ENCODE measurements around the gene EML1. TPM values are rescaled to one million over a fixed set of nuclear protein-coding genes. Genes with fewer than 3 reads are reported as not detected.

EML1 gene
- total RNA-seq, 2 experiments from 2014 or later: 0.59 TPM; not detected in 1

DNA sequence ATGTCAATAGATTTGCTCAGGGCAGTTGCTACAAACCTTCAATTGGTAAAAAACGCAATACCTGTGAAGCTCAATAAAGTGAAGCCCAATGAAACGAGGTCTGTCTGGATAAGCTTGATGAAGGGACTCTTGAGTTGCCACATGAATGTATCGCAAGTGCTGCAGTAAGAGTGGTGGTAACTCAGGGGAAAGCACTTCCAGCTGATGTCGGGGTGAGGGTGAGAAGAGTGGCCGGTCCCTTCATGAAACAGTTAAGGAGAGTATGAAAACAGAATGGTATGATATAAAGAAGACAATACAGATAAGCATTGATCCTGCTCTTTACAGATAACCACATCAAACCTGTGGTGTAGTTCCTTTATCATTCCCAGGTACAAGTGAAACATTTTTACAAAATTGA is 188.6 kb downstream of the EML1 start:
- ATAC-seq (ENCODE audit: poor library complexity) (no peak), DNase-seq (no peak)
- H3K4me1 Mint-ChIP-seq (ENCODE audit: low read depth): peaks cover 23% of the 10 kb centered on the region
- H3K27me3 Mint-ChIP-seq: no peaks in the 10 kb centered on the region
- ChIA-PET POLR2A (interaction anchor here (1.2 to 4.2 kb wide), 4 partner anchors 88 to 211 kb away, joined by 3 to 26 read pairs (median 4); no protein-coding TSS in a partner anchor), CTCF (interaction anchor here (0.6 to 3.9 kb wide), 6 partner anchors 43 to 212 kb away, joined by 3 to 25 read pairs (median 5); no protein-coding TSS in a partner anchor)
- H3K36me3 Mint-ChIP-seq (ENCODE audit: low read depth): no peaks in the 10 kb centered on the region
- no peaks in the 10 kb centered on the region for H3K9me3 ChIP-seq (ENCODE audit: control insufficient read depth in 1 of 2, insufficient read depth in 1 of 2, low read length in 2 of 2)
- no peaks in the 10 kb centered on the region for H3K27me3 ChIP-seq (ENCODE audit: control insufficient read depth in 1 of 2, insufficient read depth in 2 of 2, low read length in 2 of 2)
- H3K36me3 ChIP-seq (ENCODE audit: insufficient read depth, low read length): no peaks in the 10 kb centered on the region
- H3K9me3 Mint-ChIP-seq: no peaks in the 10 kb centered on the region
- no peak overlapping the region for H3K27ac Mint-ChIP-seq
- no peak overlapping the region for H3K4me3 Mint-ChIP-seq
- TF ChIP-seq, protein P1, sequence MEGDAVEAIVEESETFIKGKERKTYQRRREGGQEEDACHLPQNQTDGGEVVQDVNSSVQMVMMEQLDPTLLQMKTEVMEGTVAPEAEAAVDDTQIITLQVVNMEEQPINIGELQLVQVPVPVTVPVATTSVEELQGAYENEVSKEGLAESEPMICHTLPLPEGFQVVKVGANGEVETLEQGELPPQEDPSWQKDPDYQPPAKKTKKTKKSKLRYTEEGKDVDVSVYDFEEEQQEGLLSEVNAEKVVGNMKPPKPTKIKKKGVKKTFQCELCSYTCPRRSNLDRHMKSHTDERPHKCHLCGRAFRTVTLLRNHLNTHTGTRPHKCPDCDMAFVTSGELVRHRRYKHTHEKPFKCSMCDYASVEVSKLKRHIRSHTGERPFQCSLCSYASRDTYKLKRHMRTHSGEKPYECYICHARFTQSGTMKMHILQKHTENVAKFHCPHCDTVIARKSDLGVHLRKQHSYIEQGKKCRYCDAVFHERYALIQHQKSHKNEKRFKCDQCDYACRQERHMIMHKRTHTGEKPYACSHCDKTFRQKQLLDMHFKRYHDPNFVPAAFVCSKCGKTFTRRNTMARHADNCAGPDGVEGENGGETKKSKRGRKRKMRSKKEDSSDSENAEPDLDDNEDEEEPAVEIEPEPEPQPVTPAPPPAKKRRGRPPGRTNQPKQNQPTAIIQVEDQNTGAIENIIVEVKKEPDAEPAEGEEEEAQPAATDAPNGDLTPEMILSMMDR (IDR thresholded peaks at IDR 0.05): no peak
- intact Hi-C loops (cut with DNase I, micrococcal nuclease): loop anchor here (1.0 to 5.0 kb wide), 8 partner anchors 43 to 395 kb away; no protein-coding TSS in a partner anchor
- peaks cover 3% of the 10 kb centered on the region for H3K4me1 ChIP-seq (ENCODE audit: insufficient read depth, low read length)
- H3K27ac ChIP-seq (ENCODE audit: low read depth in 1 of 2, low read length in 2 of 2): no peak overlapping the region
- H3K4me3 ChIP-seq (ENCODE audit: low read length): no peak overlapping the region

DNA sequence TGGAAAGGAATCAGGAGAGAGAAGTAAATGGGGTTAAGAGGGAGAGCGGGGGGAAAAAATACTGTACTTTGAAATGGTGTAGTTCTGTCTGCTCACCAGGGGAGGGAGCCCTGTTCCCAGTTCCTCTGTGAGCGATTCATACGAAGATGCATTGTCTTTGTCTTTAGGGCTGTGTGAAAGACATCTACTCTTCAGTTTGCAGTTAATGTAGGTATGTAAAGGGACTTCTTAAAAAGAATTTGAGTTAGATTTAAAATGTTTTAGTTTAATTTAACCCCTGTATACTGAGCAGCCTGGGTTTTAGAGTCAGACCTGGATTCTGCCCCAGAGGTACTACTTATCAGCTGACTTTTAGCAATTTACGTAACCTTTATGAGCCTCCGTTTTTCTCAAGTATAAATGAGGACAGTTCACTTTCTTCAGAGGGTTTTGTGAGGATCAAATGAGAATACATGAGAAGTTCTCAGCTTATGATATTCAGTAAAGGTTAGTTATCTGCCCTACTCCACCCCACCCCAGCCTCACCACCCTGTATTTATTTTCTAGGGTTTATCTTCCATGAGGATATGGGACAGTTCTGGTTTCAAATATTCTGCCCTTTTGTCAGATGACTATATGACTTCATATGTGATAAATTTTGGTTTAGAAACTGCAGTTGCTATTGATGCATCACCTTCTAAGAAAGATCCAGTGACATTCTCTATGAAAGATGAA is 189.5 kb downstream of the EML1 start:
- Histone ChIP-seq H3K4me3 (ENCODE audit: low read length) (no peak overlapping the region), H3K27me3 (ENCODE audit: control insufficient read depth in 1 of 2, insufficient read depth in 2 of 2, low read length in 2 of 2) (no peaks in the 10 kb centered on the region), H3K27ac (ENCODE audit: low read depth in 1 of 2, low read length in 2 of 2) (no peak overlapping the region), H3K9me3 (ENCODE audit: control insufficient read depth in 1 of 2, insufficient read depth in 1 of 2, low read length in 2 of 2) (no peaks in the 10 kb centered on the region), H3K4me1 (ENCODE audit: insufficient read depth, low read length) (peaks cover 3% of the 10 kb centered on the region), H3K36me3 (ENCODE audit: insufficient read depth, low read length) (no peaks in the 10 kb centered on the region)
- Mint-ChIP-seq H3K27ac (peak overlapping the region; percentile 34), H3K36me3 (ENCODE audit: low read depth) (no peaks in the 10 kb centered on the region), H3K4me1 (ENCODE audit: low read depth) (peaks cover 23% of the 10 kb centered on the region), H3K27me3 (no peaks in the 10 kb centered on the region), H3K9me3 (no peaks in the 10 kb centered on the region), H3K4me3 (no peak overlapping the region)
- peak; percentile 33 to 86 (median 60) for DNase-seq
- intact Hi-C loops (cut with DNase I, micrococcal nuclease): loop anchor here (1.0 to 5.0 kb wide), 9 partner anchors 43 to 395 kb away; no protein-coding TSS in a partner anchor
- ChIA-PET CTCF (interaction anchor here (0.5 to 3.9 kb wide), 9 partner anchors 42 to 1383 kb away, joined by 3 to 25 read pairs (median 6); no protein-coding TSS in a partner anchor), POLR2A (interaction anchor here (0.6 to 4.2 kb wide), 5 partner anchors 74 to 265 kb away, joined by 3 to 26 read pairs (median 4); no protein-coding TSS in a partner anchor)
- TF ChIP-seq, protein P1 (IDR thresholded peaks at IDR 0.05): peak; percentile 95
- peak; percentile 100 for ATAC-seq (ENCODE audit: poor library complexity)

DNA sequence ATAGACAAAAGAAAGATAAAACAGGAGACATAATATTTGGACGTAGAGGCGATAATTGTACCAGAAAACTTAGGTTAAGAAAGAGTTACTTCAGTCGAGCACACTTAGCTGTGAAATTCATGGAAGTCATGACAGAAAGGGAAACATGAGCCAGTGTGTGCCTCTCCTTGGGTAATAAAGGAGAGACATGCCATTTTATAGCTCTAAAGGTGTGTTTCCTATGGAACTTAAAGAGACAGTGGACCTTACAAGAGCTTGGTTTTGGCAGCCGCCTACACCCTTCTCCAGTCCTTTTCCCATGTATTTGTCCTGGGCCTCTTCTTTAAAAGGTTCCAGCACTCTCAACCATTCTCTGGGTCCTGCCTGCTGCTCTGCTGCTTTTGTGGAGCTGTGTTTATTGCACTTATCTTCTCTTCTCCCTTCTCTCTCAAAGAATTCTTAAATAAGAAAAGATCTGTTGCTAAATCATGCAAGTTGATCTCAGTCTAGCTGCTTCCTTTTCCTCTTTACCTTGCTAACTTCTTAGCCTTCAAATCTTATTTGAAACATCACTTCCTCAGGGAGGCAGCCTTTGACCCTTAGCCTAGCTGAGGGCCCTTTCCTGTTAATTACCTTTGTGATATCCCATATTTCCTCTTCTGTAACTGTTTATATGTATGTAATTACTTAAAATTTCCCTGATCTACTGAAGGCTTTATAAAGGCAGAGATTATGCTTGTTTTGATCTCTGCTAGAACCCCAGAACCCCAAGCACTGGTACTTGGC is 190.2 kb downstream of the EML1 start:
- Histone ChIP-seq H3K9me3 (ENCODE audit: control insufficient read depth in 1 of 2, insufficient read depth in 1 of 2, low read length in 2 of 2) (no peaks in the 10 kb centered on the region), H3K36me3 (ENCODE audit: insufficient read depth, low read length) (no peaks in the 10 kb centered on the region), H3K27me3 (ENCODE audit: control insufficient read depth in 1 of 2, insufficient read depth in 2 of 2, low read length in 2 of 2) (no peaks in the 10 kb centered on the region), H3K4me3 (ENCODE audit: low read length) (no peak overlapping the region), H3K27ac (ENCODE audit: low read depth in 1 of 2, low read length in 2 of 2) (no peak overlapping the region), H3K4me1 (ENCODE audit: insufficient read depth, low read length) (peaks cover 3% of the 10 kb centered on the region)
- intact Hi-C loops (cut with DNase I, micrococcal nuclease): loop anchor here (1.0 to 5.0 kb wide), 5 partner anchors 74 to 264 kb away; no protein-coding TSS in a partner anchor
- H3K9me3 Mint-ChIP-seq: no peaks in the 10 kb centered on the region
- DNase-seq: no peak
- no peaks in the 10 kb centered on the region for H3K36me3 Mint-ChIP-seq (ENCODE audit: low read depth)
- no peak for ATAC-seq (ENCODE audit: poor library complexity)
- TF ChIP-seq, protein P1 (IDR thresholded peaks at IDR 0.05): no peak
- POLR2A ChIA-PET: interaction anchor here (0.6 to 4.2 kb wide), 4 partner anchors 74 to 265 kb away, joined by 3 to 26 read pairs (median 4); no protein-coding TSS in a partner anchor
- H3K4me3 Mint-ChIP-seq: no peak overlapping the region
- no peaks in the 10 kb centered on the region for H3K27me3 Mint-ChIP-seq
- CTCF ChIA-PET: interaction anchor here (0.5 to 3.9 kb wide), 6 partner anchors 88 to 300 kb away, joined by 3 to 25 read pairs (median 6); no protein-coding TSS in a partner anchor
- H3K4me1 Mint-ChIP-seq (ENCODE audit: low read depth): peaks cover 23% of the 10 kb centered on the region
- H3K27ac Mint-ChIP-seq: peak overlapping the region; percentile 34

All from CD4-positive, alpha-beta T cell (primary cell).